DOHH2 (cell line): Measurements from ENCODE around the gene CFAP74.
A peak's percentile ranks its signal among the peaks of the same experiment; 100 is the strongest.

Source experiments
- EZH2phosphoT487 ChIP-seq: fragments of 200-600 bp; sonication (generic); IDR thresholded peaks from 2 replicates; pipeline ENCODE4 v1.6.1; 2017; ENCODE audit warnings: borderline replicate concordance, mild to moderate bottlenecking, antibody characterized with exemption, low read length, moderate library complexity, mixed read lengths
- TF ChIP-seq, protein P1 (sequence below): fragments of 200-600 bp; sonication (generic); IDR thresholded peaks from one replicate; pipeline ENCODE4 v1.5.1; 2014; ENCODE audit warnings: antibody characterized with exemption, mild to moderate bottlenecking, low read depth, low read length; ENCODE audit not compliant: poor library complexity, severe bottlenecking

DNA sequence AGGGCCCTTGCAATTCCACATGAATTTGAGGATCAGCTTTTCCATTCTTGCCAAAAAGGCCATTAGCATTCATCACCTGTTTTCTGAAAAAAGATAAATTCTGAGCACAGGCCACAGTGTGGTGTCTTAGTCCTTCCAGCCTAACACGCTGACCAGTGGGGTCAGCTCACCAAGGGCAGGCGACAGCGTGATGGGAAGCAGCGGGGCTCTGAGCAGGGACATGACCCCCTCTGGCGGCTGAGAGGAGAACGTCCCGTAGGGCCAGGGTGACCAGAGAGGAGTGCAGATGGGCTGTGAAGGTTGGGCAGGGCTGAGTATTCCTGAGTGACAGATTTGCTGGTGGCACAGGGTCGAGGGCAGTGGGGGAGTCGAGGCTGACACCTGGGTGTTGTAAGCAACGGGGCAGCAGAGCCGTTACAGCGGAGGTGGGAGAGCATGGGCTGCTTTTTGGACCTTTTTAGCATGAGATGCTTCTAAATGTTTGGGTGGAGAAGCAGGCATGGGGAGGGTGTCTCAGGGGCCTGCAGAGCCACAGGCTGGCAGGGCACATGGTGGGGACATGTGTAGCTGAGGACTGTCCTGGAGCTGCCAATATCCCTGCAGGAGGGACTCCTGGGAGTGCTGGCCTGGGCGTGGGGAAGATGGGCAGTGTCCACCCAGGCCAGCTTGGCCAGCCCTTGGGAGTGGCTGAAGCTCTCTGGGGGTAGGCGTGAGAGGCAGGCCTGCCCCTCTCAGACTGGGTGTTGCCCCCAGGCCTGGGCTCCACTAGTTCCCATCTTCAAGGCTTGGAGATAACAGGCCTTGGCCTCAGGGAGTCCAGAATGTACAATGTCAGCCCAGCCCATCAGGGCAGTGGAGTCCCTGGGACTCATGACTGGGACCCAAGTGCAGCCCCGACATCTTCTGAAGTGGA, 97.1 kb downstream of the CFAP74 start:
- no peak for TF ChIP-seq EZH2phosphoT487
- TF ChIP-seq, protein P1, sequence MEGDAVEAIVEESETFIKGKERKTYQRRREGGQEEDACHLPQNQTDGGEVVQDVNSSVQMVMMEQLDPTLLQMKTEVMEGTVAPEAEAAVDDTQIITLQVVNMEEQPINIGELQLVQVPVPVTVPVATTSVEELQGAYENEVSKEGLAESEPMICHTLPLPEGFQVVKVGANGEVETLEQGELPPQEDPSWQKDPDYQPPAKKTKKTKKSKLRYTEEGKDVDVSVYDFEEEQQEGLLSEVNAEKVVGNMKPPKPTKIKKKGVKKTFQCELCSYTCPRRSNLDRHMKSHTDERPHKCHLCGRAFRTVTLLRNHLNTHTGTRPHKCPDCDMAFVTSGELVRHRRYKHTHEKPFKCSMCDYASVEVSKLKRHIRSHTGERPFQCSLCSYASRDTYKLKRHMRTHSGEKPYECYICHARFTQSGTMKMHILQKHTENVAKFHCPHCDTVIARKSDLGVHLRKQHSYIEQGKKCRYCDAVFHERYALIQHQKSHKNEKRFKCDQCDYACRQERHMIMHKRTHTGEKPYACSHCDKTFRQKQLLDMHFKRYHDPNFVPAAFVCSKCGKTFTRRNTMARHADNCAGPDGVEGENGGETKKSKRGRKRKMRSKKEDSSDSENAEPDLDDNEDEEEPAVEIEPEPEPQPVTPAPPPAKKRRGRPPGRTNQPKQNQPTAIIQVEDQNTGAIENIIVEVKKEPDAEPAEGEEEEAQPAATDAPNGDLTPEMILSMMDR, result peak; percentile 97
